ENCODE data around the gene DCAF7. TPM values are rescaled to one million over a fixed set of nuclear protein-coding genes. Genes with fewer than 3 reads are reported as not detected.

The DCAF7 gene
- total RNA-seq, 1 donor from 2014 or later, result 47.0 TPM

GRCh38 chr17:63595132-63595531 lies 44.9 kb downstream of the DCAF7 start:
- Histone ChIP-seq H3K36me3 (ENCODE audit: control insufficient read depth, insufficient read depth, low read length) (peaks cover 3% of the 10 kb centered on the region), H3K27me3 (ENCODE audit: control insufficient read depth, insufficient read depth, low read length) (no peaks in the 10 kb centered on the region), H3K4me3 (ENCODE audit: low read depth, low read length) (no peak overlapping the region)
- no peak for TF ChIP-seq CTCF (IDR thresholded peaks at IDR 0.05; ENCODE audit: insufficient read depth, low read length, poor library complexity, severe bottlenecking)
- no peak for DNase-seq (ENCODE audit: low read depth)

- Histone ChIP-seq H3K36me3 (ENCODE audit: control insufficient read depth, insufficient read depth, low read length) (peaks cover 1% of the 10 kb centered on the region), H3K4me3 (ENCODE audit: low read depth, low read length) (no peak overlapping the region), H3K27me3 (ENCODE audit: control insufficient read depth, insufficient read depth, low read length) (no peaks in the 10 kb centered on the region)
- no peak for DNase-seq (ENCODE audit: low read depth)
- no peak for TF ChIP-seq CTCF (IDR thresholded peaks at IDR 0.05; ENCODE audit: insufficient read depth, low read length, poor library complexity, severe bottlenecking)
Observed at GRCh38 chr17:63596856-63597586, 46.7 kb downstream of the DCAF7 start.

DNA sequence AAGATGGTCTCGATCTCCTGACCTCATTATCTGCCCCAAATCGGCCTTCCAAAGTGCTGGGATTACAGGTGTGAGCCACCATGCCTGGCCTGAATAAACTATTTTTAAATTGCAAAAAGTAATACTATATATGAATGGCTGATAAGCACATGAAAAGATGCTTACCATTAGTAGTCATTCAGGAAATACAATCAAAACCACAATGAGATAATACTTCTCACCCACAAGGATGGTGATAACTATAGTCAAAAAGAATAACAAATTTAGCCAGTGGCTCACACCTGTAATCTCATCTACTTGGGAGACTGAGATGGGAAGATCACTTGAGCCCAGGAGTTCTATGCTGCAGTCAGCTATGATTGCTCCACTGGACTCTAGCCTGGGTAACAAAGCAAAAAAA lies 48.0 kb downstream of the DCAF7 start:
- Histone ChIP-seq H3K4me3 (ENCODE audit: low read depth, low read length) (no peak overlapping the region), H3K36me3 (ENCODE audit: control insufficient read depth, insufficient read depth, low read length) (no peaks in the 10 kb centered on the region), H3K27me3 (ENCODE audit: control insufficient read depth, insufficient read depth, low read length) (no peaks in the 10 kb centered on the region)
- no peak for DNase-seq (ENCODE audit: low read depth)
- no peak for TF ChIP-seq CTCF (IDR thresholded peaks at IDR 0.05; ENCODE audit: insufficient read depth, low read length, poor library complexity, severe bottlenecking)

DNA sequence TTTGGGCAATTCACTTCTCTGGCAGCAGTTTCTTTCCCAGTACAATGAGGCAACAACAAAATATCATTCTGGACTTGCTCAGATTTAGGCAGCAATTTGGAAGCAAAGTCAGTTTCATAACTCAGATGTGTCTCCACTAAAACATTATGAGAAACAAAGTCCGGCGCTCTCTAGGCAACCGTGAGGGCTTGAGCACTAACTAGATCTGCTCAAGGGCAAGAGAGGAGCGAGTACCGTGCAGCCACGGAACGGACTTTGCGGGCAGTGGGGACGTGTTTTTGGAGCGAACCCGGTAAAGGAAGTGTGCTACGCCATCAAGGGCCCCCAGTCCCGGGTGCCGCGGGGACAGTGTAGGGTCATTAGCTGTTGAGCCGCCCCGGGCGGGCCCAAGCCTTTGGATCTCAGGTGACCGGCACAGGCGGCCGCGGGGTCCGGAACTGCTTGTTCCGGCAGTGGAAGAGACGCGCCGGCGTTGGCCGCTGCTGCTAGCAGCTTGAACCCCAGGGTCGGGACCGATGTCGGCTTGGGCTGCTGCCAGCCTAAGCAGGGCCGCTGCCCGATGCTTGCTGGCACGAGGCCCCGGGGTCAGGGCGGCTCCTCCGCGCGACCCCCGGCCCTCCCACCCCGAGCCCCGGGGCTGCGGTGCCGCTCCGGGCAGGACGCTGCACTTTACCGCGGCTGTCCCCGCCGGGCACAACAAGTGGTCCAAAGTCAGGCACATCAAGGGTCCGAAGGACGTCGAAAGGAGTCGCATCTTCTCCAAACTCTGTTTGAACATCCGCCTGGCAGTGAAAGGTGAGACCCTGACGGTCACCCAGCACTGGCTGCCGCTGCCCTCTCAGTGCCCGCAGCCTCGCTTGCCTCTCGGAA lies 50.5 kb downstream of the DCAF7 start, which contains the start of gene TACO1:
Gene TACO1 (plus strand): TSS at position 327 of the 870 bp plus-strand sequence. CDS start 189 bp downstream, at position 516.
- no peak for TF ChIP-seq CTCF (IDR thresholded peaks at IDR 0.05; ENCODE audit: insufficient read depth, low read length, poor library complexity, severe bottlenecking)
- peak within 1 kb of the TSS; percentile 91 for H3K4me3 ChIP-seq (ENCODE audit: low read depth, low read length)
- H3K27me3 ChIP-seq (ENCODE audit: control insufficient read depth, insufficient read depth, low read length), result no peaks in the 10 kb centered on the region
- peak; percentile 14 for DNase-seq (ENCODE audit: low read depth)
- no peaks in the 10 kb centered on the region for H3K36me3 ChIP-seq (ENCODE audit: control insufficient read depth, insufficient read depth, low read length)

GRCh38 chr17:63601439-63602371 lies 51.4 kb downstream of the DCAF7 start:
- no peaks in the 10 kb centered on the region for H3K27me3 ChIP-seq (ENCODE audit: control insufficient read depth, insufficient read depth, low read length)
- DNase-seq (ENCODE audit: low read depth), result no peak
- H3K4me3 ChIP-seq (ENCODE audit: low read depth, low read length), result peak overlapping the region; percentile 91
- no peak for TF ChIP-seq CTCF (IDR thresholded peaks at IDR 0.05; ENCODE audit: insufficient read depth, low read length, poor library complexity, severe bottlenecking)
- H3K36me3 ChIP-seq (ENCODE audit: control insufficient read depth, insufficient read depth, low read length), result no peaks in the 10 kb centered on the region
